GM19043 (cell line): Measurements from ENCODE around the gene CARF.
"Not testable (repeated sequence)": the region's sequence is repeated elsewhere in the genome, so short reads cannot be mapped to it uniquely, and the experiment has no call there.

Experiments
- ATAC-seq: cut with Tn5 transposase; IDR thresholded peaks from one replicate; pipeline ENCODE4 v1.9.1; 2021; ENCODE audit warnings: low read depth; ENCODE audit not compliant: unreplicated experiment

Gene CARF

DNA sequence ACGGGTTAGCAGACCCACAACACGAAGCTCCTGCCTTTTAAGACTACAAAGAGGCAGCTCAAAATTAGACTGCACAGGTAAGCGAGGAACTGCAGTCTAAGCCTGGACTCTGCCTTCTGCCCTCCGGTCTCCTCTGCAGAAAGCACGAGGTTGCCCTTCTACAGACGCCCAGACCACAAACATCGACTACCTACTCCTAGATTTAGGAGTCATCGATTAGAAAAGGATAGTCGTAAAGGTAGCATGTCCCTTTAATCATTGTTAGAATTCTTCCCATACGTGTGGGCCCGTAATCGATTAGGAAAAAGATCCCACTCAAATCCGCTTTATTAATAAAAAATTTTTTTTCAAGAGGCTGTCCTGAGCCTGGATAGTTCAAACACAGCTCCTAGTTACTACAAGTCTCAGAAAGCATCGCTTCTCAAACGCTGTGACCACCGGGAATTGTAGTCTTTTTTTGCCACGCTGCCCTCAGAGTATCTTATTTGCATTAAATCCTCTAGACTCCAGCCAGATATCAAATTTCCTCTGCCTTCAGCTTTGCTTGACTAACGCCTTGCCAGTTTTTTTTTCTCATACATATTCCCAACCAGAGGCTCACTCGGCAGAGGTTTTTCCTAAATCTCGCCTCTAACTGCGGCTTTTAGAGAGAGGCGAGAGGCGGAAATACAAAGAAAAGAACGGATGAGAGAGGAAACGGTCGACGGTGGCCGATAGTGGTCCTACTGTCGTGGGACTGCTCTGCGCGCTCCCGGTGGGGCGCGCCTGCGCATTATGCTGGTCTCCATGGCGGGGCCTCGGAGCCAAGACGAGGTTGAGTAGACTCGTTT is at the start of gene CARF, which contains the start of gene WDR12:
Gene CARF, plus strand, starts transcription at position 764 of the 830 bp plus-strand sequence. CDS start 29,628 bp downstream, outside the sequence.
Gene WDR12, minus strand, starts transcription at position 162 of the 830 bp plus-strand sequence. CDS start 197 bp downstream, outside the sequence.
- peak; percentile 68 for ATAC-seq

GRCh38 chr2:202870431-202871299 is 41.4 kb upstream of the CARF start:
- ATAC-seq: peak; percentile 67

GRCh38 chr2:202871300-202872141 is 40.6 kb upstream of the CARF start, which contains the start of gene ICA1L:
Gene ICA1L (minus strand): TSS chr2:202871766. CDS start chr2:202829009, 42,757 bp downstream.
- peak; percentile 42 for ATAC-seq

DNA sequence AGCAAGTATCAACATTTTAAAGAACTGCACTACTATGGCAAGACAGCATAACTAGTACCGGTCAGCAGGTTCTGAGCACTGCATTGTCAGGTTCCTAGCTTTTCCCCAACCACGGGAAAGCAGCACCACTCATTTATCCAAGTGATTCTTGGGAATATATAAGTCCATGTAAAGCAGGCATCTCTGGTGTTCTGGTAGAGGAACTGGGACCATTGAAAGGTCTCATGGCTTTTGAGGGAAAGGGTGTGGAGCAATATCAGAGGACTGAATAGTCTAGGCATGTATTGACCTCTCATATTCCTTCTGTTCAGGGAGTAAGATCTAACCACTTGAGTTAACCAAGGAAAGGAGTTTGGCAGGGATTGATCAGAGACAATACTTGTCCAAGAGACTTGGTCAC is 34.4 kb upstream of the CARF start:
- ATAC-seq: no peak

- ATAC-seq: no peak
These were observed 30.5 kb upstream of the CARF start for GRCh38 chr2:202881570-202881969.

DNA sequence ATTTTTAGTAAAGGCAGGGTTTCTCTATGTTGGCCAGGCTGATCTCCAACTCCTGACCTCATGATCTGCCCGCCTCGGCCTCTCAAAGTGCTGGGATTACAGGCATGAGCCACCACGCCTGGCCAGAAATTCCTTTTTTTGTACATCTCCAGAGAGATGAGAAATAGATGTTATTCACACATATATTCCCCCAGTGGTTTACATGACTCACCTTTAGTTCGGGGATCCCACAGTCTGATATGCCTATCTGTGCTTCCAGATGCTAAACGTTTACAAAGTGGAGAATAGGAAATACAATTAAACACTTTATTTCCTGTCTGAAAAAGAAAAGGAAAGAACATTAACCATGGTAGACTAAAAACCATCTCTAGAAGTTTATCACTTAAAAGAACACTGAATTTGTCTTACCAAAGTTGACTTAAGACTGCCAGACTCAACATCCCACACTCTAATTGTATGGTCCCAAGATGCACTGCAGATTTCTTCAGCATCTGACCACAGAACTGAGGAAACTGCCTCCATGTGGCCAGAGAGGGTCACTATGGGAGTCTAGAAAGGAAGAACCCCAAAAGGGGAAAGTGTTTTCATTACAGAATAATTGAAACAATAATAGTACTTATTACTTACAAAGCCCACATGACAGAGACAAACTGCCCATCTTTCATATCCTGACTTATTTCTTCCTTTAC is 27.9 kb upstream of the CARF start:
- ATAC-seq: no peak

DNA sequence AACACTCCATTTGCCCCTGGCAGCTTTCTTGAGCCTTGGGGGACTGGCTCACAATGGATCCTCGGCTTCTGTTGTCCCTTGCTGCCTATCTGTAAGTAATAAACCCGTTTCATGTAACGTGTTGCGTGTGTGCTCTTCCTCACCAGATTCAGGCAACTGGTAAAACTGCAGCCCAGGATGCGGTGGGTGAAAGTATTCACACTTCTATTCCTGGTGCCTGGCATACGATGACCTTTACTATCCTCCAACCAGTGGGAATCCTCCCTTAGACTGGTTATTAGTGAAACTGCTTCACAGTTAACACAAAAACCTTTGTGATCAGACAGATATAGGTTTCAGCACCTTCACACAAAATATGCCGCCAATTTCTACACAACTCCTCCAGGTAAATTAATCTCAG is 26.9 kb upstream of the CARF start:
- ATAC-seq: no peak

GRCh38 chr2:202905507-202905906 is 6.6 kb upstream of the CARF start:
- not testable (repeated sequence) for ATAC-seq

GRCh38 chr2:202908186-202908585 is 3.9 kb upstream of the CARF start:
- ATAC-seq: no peak

DNA sequence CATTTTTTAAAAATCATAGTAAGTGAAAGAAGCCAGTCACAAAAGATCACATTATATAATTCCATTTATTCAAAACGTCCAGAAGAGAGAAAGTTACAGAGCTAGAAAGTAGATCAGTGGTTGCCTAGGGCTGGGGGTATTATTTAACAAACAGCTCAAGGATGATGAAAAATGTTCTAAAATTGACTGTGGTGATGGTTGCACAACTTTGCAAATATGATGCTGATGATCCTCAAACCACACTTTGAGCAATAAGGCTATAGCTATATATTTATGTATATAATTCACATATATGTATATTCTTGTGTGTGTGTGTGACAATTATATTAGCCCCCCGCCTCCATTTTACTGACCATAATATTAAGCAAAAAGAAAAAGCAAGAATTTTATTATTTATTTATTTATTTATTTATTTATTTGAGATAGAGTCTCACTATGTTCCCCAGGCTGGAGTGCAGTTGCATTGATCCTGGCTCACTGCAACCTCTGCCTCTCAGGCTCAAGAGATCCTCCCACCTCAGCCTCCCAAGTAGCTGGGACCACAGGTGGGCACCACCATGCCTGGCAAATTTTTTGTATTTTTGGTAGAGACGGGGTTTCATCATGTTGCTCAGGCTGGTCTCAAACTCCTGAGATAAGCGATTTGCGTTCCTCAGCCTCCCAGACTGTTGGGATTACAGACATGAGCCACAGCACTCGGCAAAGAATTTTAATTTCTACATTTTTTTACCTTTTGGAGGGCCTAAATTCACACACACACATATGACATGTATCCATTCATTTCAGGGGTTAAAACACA is 2.5 kb upstream of the CARF start:
- ATAC-seq: no peak

- ATAC-seq: not testable (repeated sequence)
These were observed 1.8 kb upstream of the CARF start for GRCh38 chr2:202910250-202910649.

DNA sequence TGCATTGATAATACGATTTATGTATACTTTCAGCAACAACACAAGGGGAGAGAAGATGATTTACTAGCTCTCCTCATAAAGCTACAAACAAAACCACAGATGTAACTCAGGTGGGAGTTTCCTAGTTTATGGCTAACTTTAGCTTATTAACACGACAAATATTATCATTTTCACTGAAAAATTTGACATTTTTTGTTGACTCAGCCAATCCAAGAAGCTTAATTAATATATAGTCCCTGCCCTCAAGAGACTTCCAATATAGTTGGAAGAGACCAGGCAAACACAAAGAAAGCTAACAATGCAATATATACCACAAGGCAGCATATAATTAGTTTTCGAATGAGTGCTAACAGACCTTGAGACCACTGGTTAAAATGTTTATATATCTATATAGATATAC is 1.4 kb upstream of the CARF start:
- no peak for ATAC-seq

- ATAC-seq: peak; percentile 12
These were observed 918 bp upstream of the CARF start for GRCh38 chr2:202911203-202911511.

DNA sequence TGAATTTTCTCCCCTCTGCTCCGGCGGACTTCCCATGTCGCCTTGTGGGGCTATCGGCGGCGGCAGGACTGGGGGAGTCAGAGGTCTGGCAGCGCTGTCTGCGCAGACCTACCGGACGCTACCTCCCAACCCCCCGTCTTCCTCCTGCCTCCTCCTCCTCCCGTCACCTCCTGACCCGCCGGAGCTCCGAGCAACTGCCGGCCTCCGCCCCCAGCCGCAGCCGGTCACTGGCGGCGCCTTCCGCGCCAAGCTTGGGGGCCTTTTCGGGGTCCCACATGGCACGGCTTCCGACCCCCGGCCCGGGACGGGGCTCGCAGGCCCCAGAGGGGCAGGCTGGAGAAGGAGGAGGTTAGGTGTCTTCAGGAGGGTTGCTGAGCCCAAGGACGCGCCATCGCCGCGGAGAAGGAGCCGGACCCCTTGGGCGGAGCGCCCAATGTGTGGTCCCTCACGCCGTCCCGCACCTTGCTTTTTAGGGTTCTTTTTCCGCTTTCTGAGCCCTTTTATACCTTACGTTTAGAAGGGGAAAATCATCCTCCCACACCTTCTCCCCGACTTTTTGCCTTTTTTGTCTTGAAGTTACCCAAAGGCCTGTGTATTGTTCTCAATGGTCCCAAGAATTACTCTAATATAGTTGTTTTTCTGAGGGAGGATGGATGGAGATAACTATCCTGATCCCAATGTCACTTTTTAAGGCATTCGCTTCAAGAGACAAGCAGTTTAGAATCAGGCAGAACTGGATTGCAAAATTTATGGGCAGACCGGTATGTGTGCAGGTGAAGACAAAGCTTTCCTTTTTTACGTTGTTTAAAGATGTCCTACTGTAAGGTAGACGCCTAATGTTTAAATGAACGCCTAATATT is 497 bp downstream of the CARF start:
- ATAC-seq: peak; percentile 42

DNA sequence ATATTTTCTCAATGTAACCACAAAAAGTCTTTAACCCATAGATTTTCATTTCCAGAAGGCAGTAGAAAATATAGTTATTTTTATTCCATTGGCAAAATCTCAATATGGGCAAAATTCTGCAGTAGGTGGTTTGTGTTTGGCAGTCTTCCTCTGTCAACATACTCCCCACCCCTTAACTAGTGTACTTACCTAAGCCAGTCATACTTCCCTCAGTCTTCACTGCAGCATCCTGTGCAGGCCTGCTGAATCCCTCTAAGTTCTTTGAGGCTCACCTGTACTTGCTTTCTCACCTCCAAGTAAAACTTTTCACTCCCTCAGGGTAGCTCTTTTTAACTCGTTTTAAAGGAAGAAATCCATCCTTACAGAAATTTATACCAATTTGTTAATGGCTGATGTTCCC is 6.8 kb downstream of the CARF start:
- ATAC-seq: no peak

- no peak for ATAC-seq
These were observed 20.5 kb downstream of the CARF start for GRCh38 chr2:202932425-202933138.

DNA sequence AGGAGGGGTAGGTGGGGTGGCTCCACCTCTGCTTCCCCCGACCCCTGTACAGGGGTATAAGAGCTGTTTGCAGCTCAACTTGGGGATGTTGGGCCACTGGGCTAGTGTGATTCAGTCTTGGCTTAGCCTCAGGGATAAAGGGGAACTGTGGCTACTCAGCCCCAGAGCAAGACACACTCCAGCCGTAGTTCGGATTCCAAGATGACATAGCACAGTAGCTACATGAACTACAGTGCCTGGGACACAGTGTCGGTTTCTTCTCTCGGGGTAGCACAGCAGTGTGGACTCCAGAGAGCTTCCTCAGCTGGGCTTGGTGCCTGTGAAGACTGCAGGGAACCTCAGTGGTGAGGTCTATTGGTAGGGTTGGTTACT is 21.1 kb downstream of the CARF start:
- no peak for ATAC-seq

DNA sequence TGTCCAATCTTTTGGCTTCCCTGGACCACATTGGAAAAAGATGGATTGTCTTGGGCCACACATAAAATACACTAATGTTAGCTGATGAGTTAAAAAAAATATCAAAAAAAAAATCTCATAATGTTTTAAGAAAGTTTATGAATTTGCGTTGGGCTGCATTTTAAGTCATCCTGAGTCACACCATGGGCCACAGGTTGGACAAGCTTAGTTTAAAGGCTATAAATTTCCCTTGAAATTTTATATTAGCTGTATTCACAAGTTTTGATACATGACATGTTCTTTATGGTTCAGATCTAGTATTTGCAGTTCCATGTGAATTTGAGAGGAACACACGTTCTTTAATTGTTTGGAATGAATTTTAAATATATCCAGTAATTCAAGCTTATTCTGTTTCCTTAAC is 21.9 kb downstream of the CARF start:
- no peak for ATAC-seq
